Smooth muscle cell (in vitro differentiated cells): Measurements from ENCODE around the gene FER. TPM values are rescaled to one million over a fixed set of nuclear protein-coding genes. Genes with fewer than 3 reads are reported as not detected.

Source experiments
- DNase-seq: peaks from one replicate; lab custom pipeline; 2025; ENCODE audit not compliant: unreplicated experiment; lab: John Stamatoyannopoulos, UW
- H2AFZ ChIP-seq: fragments of 200-600 bp; sonication (generic); 2 replicates; pipeline ENCODE4 v1.6.0; 2016; ENCODE audit warnings: antibody characterized with exemption, low read depth, mild to moderate bottlenecking
- H3F3A ChIP-seq: fragments of 200-600 bp; sonication (generic); 2 replicates; pipeline ENCODE4 v1.6.0; 2017; ENCODE audit warnings: antibody characterized with exemption, low read depth
- H3K27ac ChIP-seq: fragments of 200-600 bp; sonication (generic); 2 replicates; pipeline ENCODE4 v1.5.1; 2016; ENCODE audit warnings: low read depth, mild to moderate bottlenecking
- H3K27me3 ChIP-seq: fragments of 200-600 bp; sonication (generic); 2 replicates; pipeline ENCODE4 v1.6.1; 2016; ENCODE audit warnings: low read depth, mild to moderate bottlenecking
- H3K36me3 ChIP-seq: fragments of 200-600 bp; sonication (generic); 2 replicates; pipeline ENCODE4 v1.5.1; 2016; ENCODE audit warnings: low read depth
- H3K4me1 ChIP-seq: fragments of 200-600 bp; sonication (generic); 2 replicates; pipeline ENCODE4 v1.5.1; 2016; ENCODE audit warnings: low read depth
- H3K4me2 ChIP-seq: fragments of 200-600 bp; sonication (generic); 2 replicates; pipeline ENCODE4 v1.6.0; 2016; ENCODE audit warnings: mild to moderate bottlenecking
- H3K4me3 ChIP-seq: fragments of 200-600 bp; sonication (generic); 2 replicates; pipeline ENCODE4 v1.5.1; 2016; ENCODE audit warnings: mild to moderate bottlenecking
- H3K79me2 ChIP-seq: fragments of 200-600 bp; sonication (generic); 2 replicates; pipeline ENCODE4 v1.6.0; 2016; ENCODE audit warnings: low read depth, mild to moderate bottlenecking
- H3K9ac ChIP-seq: fragments of 200-600 bp; sonication (generic); 2 replicates; pipeline ENCODE4 v1.6.0; 2016; ENCODE audit warnings: low read depth
- H3K9me3 ChIP-seq: fragments of 200-600 bp; sonication (generic); replicated peaks from 2 replicates; pipeline ENCODE4 v1.5.1; 2016; ENCODE audit warnings: low read depth
- H4K20me1 ChIP-seq: fragments of 200-600 bp; sonication (generic); 2 replicates; pipeline ENCODE4 v1.6.0; 2016; ENCODE audit warnings: low read depth
- CTCF ChIP-seq: fragments of 200-600 bp; sonication (generic); IDR thresholded peaks from 2 replicates; pipeline ENCODE4 v1.5.1; 2017; ENCODE audit warnings: borderline replicate concordance, mild to moderate bottlenecking, antibody characterized with exemption; ENCODE audit not compliant: insufficient read depth, poor library complexity, severe bottlenecking
- whole genome bisulfite sequencing: methylation state at CpG from one replicate; pipeline ENCODE4 v1.1.7; 2016; ENCODE audit warnings: low lambda C conversion rate; 5-methylcytosine and 5-hydroxymethylcytosine counted together
- polyA plus RNA-seq: library from polyadenylated mRNA; unstranded; fragments of >200 nt; fragmentation: Nextera tagmentation; extraction: Ambion mirVana; gene quantifications from 2 replicates; pipeline ENCODE4 v1.2.1, GENCODE V29; 2016
- total RNA-seq: library from RNA; depleted of rRNA; stranded (reverse); fragments of >200 nt; gene quantifications from 2 replicates; pipeline ENCODE4 v1.2.3, GENCODE V29; 2014

The FER gene
- total and polyA plus RNA-seq, 2 experiments from 2014 or later, result 15.6 to 16.4 TPM

GRCh38 chr5:108900668-108901067 lies 153.0 kb downstream of the FER start:
- Histone ChIP-seq H3K27me3 (no peaks in the 10 kb centered on the region), H3K27ac (no peak overlapping the region), H4K20me1 (peaks cover 3% of the 10 kb centered on the region), H3K9ac (no peak overlapping the region), H2AFZ (no peak overlapping the region), H3K36me3 (no peaks in the 10 kb centered on the region), H3K4me1 (no peaks in the 10 kb centered on the region), H3K79me2 (no peaks in the 10 kb centered on the region), H3K4me2 (no peak overlapping the region), H3F3A (no peaks in the 10 kb centered on the region), H3K9me3 (no peaks in the 10 kb centered on the region), H3K4me3 (no peak overlapping the region)
- 76% methylated on average over 3 of the region's 3 CpGs for WGBS
- TF ChIP-seq CTCF, result no peak
- DNase-seq, result no peak

- H3K4me1 ChIP-seq, result no peaks in the 10 kb centered on the region
- no peak for TF ChIP-seq CTCF
- H3K4me3 ChIP-seq, result no peak overlapping the region
- peaks cover 3% of the 10 kb centered on the region for H3K36me3 ChIP-seq
- no peaks in the 10 kb centered on the region for H3F3A ChIP-seq
- no peaks in the 10 kb centered on the region for H3K79me2 ChIP-seq
- no peak overlapping the region for H3K9ac ChIP-seq
- peaks cover 3% of the 10 kb centered on the region for H4K20me1 ChIP-seq
- H3K9me3 ChIP-seq, result no peaks in the 10 kb centered on the region
- H3K27ac ChIP-seq, result no peak overlapping the region
- H2AFZ ChIP-seq, result no peak overlapping the region
- no peak for DNase-seq
- no peaks in the 10 kb centered on the region for H3K27me3 ChIP-seq
- H3K4me2 ChIP-seq, result no peak overlapping the region
Observed at GRCh38 chr5:108905805-108906204, 158.1 kb downstream of the FER start.

- TF ChIP-seq CTCF, result no peak
- H3K36me3 ChIP-seq, result peaks cover 8% of the 10 kb centered on the region
- no peaks in the 10 kb centered on the region for H3K4me1 ChIP-seq
- no peaks in the 10 kb centered on the region for H3K9me3 ChIP-seq
- H3K4me2 ChIP-seq, result no peak overlapping the region
- H2AFZ ChIP-seq, result no peak overlapping the region
- H3K27me3 ChIP-seq, result no peaks in the 10 kb centered on the region
- H3F3A ChIP-seq, result no peaks in the 10 kb centered on the region
- DNase-seq, result no peak
- 98% methylated on average over 3 of the region's 3 CpGs for WGBS
- H3K4me3 ChIP-seq, result no peak overlapping the region
- no peaks in the 10 kb centered on the region for H3K79me2 ChIP-seq
- H3K9ac ChIP-seq, result no peak overlapping the region
- H4K20me1 ChIP-seq, result no peaks in the 10 kb centered on the region
- H3K27ac ChIP-seq, result no peak overlapping the region
Observed at GRCh38 chr5:108910627-108911026, 162.9 kb downstream of the FER start.

GRCh38 chr5:108911055-108911454 lies 163.4 kb downstream of the FER start:
- TF ChIP-seq CTCF, result no peak
- WGBS, result 95% methylated on average over 3 of the region's 3 CpGs
- no peak overlapping the region for H2AFZ ChIP-seq

More at GRCh38 chr5:108911055-108911454, 163.4 kb downstream of the FER start:
- no peaks in the 10 kb centered on the region for H3F3A ChIP-seq
- no peak for DNase-seq
- H3K9ac ChIP-seq, result no peak overlapping the region
- H3K79me2 ChIP-seq, result no peaks in the 10 kb centered on the region
- H3K4me1 ChIP-seq, result no peaks in the 10 kb centered on the region
- no peak overlapping the region for H3K4me2 ChIP-seq
- no peaks in the 10 kb centered on the region for H3K9me3 ChIP-seq
- peaks cover 8% of the 10 kb centered on the region for H3K36me3 ChIP-seq
- H4K20me1 ChIP-seq, result no peaks in the 10 kb centered on the region
- H3K4me3 ChIP-seq, result no peak overlapping the region
- H3K27me3 ChIP-seq, result no peaks in the 10 kb centered on the region
- H3K27ac ChIP-seq, result no peak overlapping the region
